Activated CD8-positive, alpha-beta T cell treated with anti-CD3 and anti-CD28 coated beads for 36 hours (primary cell): Measurements from ENCODE around the gene RNF224. TPM values are rescaled to one million over a fixed set of nuclear protein-coding genes. Genes with fewer than 3 reads are reported as not detected.

Source experiments
- ATAC-seq: fragments of 200-7000 bp; cut with Tn5 transposase; one replicate; pipeline ENCODE4 v1.10.0; 2021; ENCODE audit warnings: mild to moderate bottlenecking, moderate library complexity
- CTCF ChIA-PET: fragments of 350-600 bp; sonication (Branson Sonifier 250); formaldehyde crosslinking; loops from one replicate; lab custom pipeline; 2021; ENCODE audit warnings: antibody characterized with exemption; lab: Charles Lee
- POLR2A ChIA-PET: fragments of 350-600 bp; sonication (Branson Sonifier 250); formaldehyde crosslinking; loops from one replicate; lab custom pipeline; 2021; ENCODE audit warnings: antibody characterized with exemption; lab: Charles Lee
- DNase-seq: peaks from one replicate; pipeline ENCODE4 v3.0.0-alpha.2; 2020
- H3K27ac Mint-ChIP-seq: one replicate; pipeline ENCODE4 v1.8.0; 2021; ENCODE audit warnings: mild to moderate bottlenecking, mixed read lengths
- H3K27me3 Mint-ChIP-seq: one replicate; pipeline ENCODE4 v1.8.0; 2021; ENCODE audit warnings: mixed read lengths
- H3K36me3 Mint-ChIP-seq: one replicate; pipeline ENCODE4 v1.8.0; 2021; ENCODE audit warnings: low read depth, mixed read lengths
- H3K4me1 Mint-ChIP-seq: one replicate; pipeline ENCODE4 v1.8.0; 2021; ENCODE audit warnings: low read depth, mixed read lengths
- H3K4me3 Mint-ChIP-seq: one replicate; pipeline ENCODE4 v1.8.0; 2021; ENCODE audit warnings: mild to moderate bottlenecking, moderate library complexity, mixed read lengths
- H3K9me3 Mint-ChIP-seq: one replicate; pipeline ENCODE4 v1.8.0; 2021; ENCODE audit warnings: mixed read lengths
- CTCF ChIP-seq: fragments of 200-600 bp; IDR thresholded peaks from one replicate; pipeline ENCODE4 v1.8.0; 2022; ENCODE audit warnings: antibody characterized with exemption, mild to moderate bottlenecking
- intact Hi-C: fragments of 100-400 bp; cut with micrococcal nuclease; formaldehyde crosslinking; loops from one replicate; pipeline ENCODE4 v1.10.0; 2022
- total RNA-seq, 2 experiments: library from RNA; stranded (reverse); gene quantifications; one replicate each; pipeline ENCODE4 v1.2.3, GENCODE V29; 2021

The RNF224 gene
- total RNA-seq, 2 experiments from 2014 or later = not detected

GRCh38 chr9:137250329-137251193, 23.3 kb downstream of the RNF224 start:
- H3K9me3 Mint-ChIP-seq = no peaks in the 10 kb centered on the region
- H3K27me3 Mint-ChIP-seq = no peaks in the 10 kb centered on the region
- ATAC-seq = no peak
- no peaks in the 10 kb centered on the region for H3K36me3 Mint-ChIP-seq
- no peak overlapping the region for H3K27ac Mint-ChIP-seq
- H3K4me1 Mint-ChIP-seq = peaks cover 3% of the 10 kb centered on the region
- no peak for TF ChIP-seq CTCF
- intact Hi-C loops = no loop called here
- ChIA-PET CTCF (no interaction called here), POLR2A (interaction anchor here (0.6 to 7.2 kb wide), 4 partner anchors 10 to 87 kb away, joined by 3 to 113 read pairs (median 6); partner anchors contain the start of gene TUBB4B)
- no peak for DNase-seq
- H3K4me3 Mint-ChIP-seq = no peak overlapping the region

DNA sequence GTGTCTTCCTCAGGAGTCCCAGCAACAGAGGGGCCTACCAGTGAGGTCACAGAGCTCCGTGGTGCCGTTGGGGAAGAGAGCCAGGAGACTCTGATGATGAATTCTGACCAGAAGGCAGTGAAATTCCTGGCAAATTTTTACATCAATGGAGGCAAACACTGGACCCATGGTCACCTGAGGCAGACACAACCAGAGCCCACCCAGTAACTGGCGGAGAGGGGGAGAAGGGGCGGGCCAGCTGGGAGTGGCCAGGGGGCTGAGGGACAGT, 23.8 kb downstream of the RNF224 start, which contains the start of gene STPG3:
Gene STPG3, plus strand, starts transcription at position 93 of the 268 bp plus-strand sequence. Its CDS starts 1 bp downstream, at position 94.
- no peak within 1 kb of the TSS for H3K27ac Mint-ChIP-seq
- H3K9me3 Mint-ChIP-seq = no peaks in the 10 kb centered on the region
- POLR2A ChIA-PET = interaction anchor here (0.6 to 7.2 kb wide), 2 partner anchors 10 to 88 kb away, joined by 3 to 113 read pairs; partner anchors contain the start of gene TUBB4B
- no peak for TF ChIP-seq CTCF
- CTCF ChIA-PET = no interaction called here
- intact Hi-C loops = no loop called here
- H3K27me3 Mint-ChIP-seq = no peaks in the 10 kb centered on the region
- peaks cover 4% of the 10 kb centered on the region for H3K4me1 Mint-ChIP-seq
- peaks cover under 1% of the 10 kb centered on the region for H3K36me3 Mint-ChIP-seq
- H3K4me3 Mint-ChIP-seq = no peak within 1 kb of the TSS
- ATAC-seq (no peak), DNase-seq (no peak)

DNA sequence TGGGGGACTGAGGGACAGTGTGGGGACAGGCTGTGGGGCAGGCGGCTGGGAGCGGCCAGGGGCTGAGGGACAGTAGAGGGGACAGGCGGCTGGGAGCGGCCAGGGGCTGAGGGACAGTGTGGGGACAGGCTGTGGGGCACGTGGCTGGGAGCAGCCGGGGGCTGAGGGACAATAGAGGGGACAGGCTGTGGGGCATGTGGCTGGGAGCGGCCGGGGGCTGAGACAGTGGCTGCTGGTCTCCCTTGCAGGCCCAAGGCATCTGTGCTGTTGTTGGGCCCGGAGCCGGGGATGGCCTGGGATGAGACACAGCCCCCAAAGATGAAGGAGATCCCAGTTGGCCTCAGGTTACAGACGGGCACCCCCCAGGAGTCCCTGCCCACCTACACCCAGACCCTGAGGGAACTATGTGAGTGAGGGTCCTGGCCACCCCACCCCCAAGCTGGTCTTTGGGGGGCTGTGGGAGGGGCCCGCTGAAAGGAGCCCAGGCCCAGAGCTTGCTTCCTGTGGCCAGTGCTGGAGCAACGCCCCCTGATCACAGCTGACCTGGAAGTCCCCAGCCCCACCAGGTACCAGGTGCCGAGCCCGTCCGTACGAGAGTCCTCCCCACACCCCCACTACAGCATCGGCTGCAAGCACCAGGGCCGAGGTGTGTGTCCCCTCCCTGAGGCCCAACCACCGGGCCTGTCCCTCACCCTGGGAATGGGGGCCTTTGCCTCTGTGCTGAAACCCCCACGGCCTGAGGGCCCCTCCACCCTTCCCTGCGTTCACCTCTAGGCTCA, 24.4 kb downstream of the RNF224 start:
- POLR2A ChIA-PET = interaction anchor here (0.6 to 7.2 kb wide), 2 partner anchors 11 to 88 kb away, joined by 3 to 113 read pairs; partner anchors contain the start of gene TUBB4B
- peaks cover 6% of the 10 kb centered on the region for H3K36me3 Mint-ChIP-seq
- peaks cover 10% of the 10 kb centered on the region for H3K4me1 Mint-ChIP-seq
- no peaks in the 10 kb centered on the region for H3K27me3 Mint-ChIP-seq
- CTCF ChIA-PET = no interaction called here
- TF ChIP-seq CTCF = no peak
- no peak for ATAC-seq
- no peaks in the 10 kb centered on the region for H3K9me3 Mint-ChIP-seq
- no peak for DNase-seq
- intact Hi-C loops = no loop called here
- no peak overlapping the region for H3K4me3 Mint-ChIP-seq
- H3K27ac Mint-ChIP-seq = no peak overlapping the region

DNA sequence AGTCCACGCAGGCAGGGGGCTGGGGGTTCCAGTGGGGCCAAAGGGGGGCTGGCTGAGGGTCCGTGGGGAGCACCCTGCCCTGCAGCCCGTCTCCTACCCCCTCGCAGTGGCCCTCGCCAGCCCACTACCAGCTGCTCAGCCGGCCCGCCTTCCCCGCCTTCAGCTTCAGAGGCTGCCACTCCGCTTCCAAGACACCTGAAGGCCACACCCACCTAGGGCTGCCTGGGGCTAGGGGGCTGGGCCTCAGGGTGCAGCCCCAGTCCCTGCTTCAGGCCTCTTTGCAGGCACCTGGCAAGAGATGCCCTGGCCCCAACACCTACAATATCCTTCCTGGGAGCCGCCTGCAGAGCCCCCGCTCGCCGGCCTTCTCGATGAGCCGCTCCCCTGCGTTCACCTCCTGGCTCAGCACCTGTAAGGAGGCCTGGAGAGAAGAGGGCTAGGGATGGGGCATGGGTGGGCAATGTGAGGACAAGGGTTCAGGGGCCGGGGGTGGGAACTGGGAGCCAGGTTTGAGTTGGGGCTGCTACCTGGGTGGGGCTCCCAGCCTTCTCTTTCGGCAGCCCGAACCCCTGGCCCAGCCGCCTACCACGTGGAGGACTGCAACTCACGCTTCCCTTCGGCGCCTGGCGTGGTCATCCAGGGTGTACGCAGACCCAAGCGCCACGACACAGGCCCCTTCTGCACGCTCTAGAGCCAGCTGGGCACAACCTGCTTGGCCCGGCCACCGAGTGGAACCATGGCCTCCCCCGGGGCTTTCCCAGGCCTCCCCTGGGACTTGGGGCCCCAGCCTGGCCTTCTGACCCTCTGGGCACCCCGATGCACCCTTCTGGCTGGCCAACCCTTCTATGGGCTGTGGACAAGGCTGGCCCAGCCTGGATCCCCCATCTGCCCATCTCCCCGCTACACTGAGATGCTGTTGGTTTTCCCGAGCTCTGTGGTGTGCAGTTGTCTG, 25.5 kb downstream of the RNF224 start:
- Mint-ChIP-seq H3K4me3 (no peak overlapping the region), H3K27me3 (no peaks in the 10 kb centered on the region), H3K36me3 (peaks cover 10% of the 10 kb centered on the region), H3K27ac (no peak overlapping the region), H3K4me1 (peaks cover 14% of the 10 kb centered on the region), H3K9me3 (no peaks in the 10 kb centered on the region)
- intact Hi-C loops = no loop called here
- CTCF ChIA-PET = interaction anchor here (1.0 to 2.5 kb wide), 2 partner anchors 16 to 26 kb away, joined by 3 to 19 read pairs; partner anchors contain the start of gene RNF224
- ATAC-seq (no peak), DNase-seq (no peak)
- no peak for TF ChIP-seq CTCF
- POLR2A ChIA-PET = interaction anchor here (7.2 kb wide), 1 partner anchor 12 kb away, joined by 113 read pairs; the partner anchor contains the start of gene TUBB4B
